Testis (tissue), 2 donors: ENCODE results near the gene SLC25A17.

Source experiments
- CTCF ChIP-seq, 3 experiments: fragments of 450-650 bp in 2 of 3; fragments of 200-600 bp in 1 of 3; sonication (generic) in 1 of 3; IDR thresholded peaks; one replicate each; pipeline ENCODE4 v1.5.1; 2016 to 2019; ENCODE audit warnings: antibody characterized with exemption in 3 of 3, mild to moderate bottlenecking in 2 of 3, moderate library complexity in 1 of 3
- POLR2A ChIP-seq: fragments of 450-650 bp; IDR thresholded peaks from one replicate; pipeline ENCODE4 v1.6.1; 2017; ENCODE audit warnings: antibody characterized with exemption, mild to moderate bottlenecking, moderate library complexity

- TF ChIP-seq CTCF (IDR thresholded peaks at IDR 0.05) (peak; percentile 8 to 31 (median 19)), POLR2A (no peak)
Measured at GRCh38 chr22:40818747-40819598, at the start of gene SLC25A17.
